GM12891 (cell line): ENCODE results near the gene CXCL6.

ENCODE experiments used
- DNase-seq: peaks from one replicate; pipeline ENCODE4 v3.0.0; 2011; ENCODE audit warnings: low spot score; ENCODE audit not compliant: insufficient read length
- FAIRE-seq: peaks from 2 replicates; lab custom pipeline; 2011; peaks lifted over from hg19 to GRCh38; lab: Jason Lieb, UNC
- PAX5 ChIP-seq: IDR thresholded peaks from 2 replicates; pipeline ENCODE4 v1.6.1; 2011; ENCODE audit warnings: low read length, moderate library complexity, mild to moderate bottlenecking; ENCODE audit not compliant: insufficient read depth, severe bottlenecking
- POLR2A ChIP-seq: IDR thresholded peaks from 2 replicates; pipeline ENCODE4 v1.6.1; 2011; ENCODE audit warnings: low read depth, low read length, control low read depth
- POLR2AphosphoS5 ChIP-seq: IDR thresholded peaks from 2 replicates; pipeline ENCODE4 v1.6.1; 2011; ENCODE audit warnings: low read depth, low read length, control low read depth
- POU2F2 ChIP-seq: IDR thresholded peaks from 2 replicates; pipeline ENCODE4 v1.6.1; 2011; ENCODE audit warnings: low read depth, mild to moderate bottlenecking, control low read depth, low read length, moderate library complexity
- SPI1 ChIP-seq: IDR thresholded peaks from 2 replicates; pipeline ENCODE4 v1.6.1; 2011; ENCODE audit warnings: low read depth, low read length, control low read depth
- TAF1 ChIP-seq: IDR thresholded peaks from 2 replicates; pipeline ENCODE4 v1.6.1; 2011; ENCODE audit warnings: low read depth, low read length, control low read depth

Gene CXCL6

GRCh38 chr4:73870768-73871167 is 34.3 kb downstream of the CXCL6 start:
- FAIRE-seq (no peak), DNase-seq (no peak)
- TF ChIP-seq SPI1: no peak
- TF ChIP-seq POLR2AphosphoS5: no peak
- no peak for TF ChIP-seq POU2F2
- TF ChIP-seq TAF1: no peak
- no peak for TF ChIP-seq POLR2A
- TF ChIP-seq PAX5: no peak

DNA sequence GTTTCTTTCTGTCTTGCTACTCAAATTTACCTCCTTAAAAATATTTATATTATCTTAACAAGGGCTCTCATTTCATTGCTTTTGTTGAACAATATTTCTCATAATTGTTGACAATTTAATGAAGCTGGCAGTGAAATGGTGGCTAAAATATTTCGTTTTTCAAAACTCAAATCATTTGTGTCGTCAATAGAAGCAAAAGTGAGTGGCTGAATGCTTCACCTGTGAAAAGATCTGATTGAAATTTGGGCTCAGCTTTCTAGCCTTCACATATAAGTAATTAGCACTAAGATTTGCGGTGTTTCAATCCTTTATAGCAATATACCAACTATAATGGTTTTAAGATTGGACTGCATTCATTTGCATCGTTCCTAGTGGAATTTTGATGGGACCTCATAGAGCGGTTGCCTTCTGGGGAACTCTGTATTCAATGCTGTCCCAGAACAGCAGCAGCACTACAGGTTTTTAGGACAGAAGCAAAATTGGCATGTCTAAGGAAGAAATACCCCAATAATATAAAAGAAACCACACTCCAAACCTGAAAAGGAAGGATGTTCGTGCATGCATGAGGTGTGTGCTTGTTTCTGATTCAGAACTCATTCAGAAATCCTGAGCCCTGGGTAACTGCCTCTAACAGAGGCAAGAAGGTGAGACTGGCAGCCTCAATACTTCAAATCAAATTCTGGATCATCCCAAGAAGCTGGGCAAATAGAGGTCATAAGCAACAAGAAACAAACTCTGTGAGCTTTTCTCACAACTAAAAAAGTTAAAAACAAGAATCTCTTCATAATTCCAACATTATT is 35.2 kb downstream of the CXCL6 start:
- DNase-seq (no peak), FAIRE-seq (no peak)
- TF ChIP-seq POLR2A (no peak), SPI1 (no peak), POU2F2 (no peak), POLR2AphosphoS5 (no peak), PAX5 (no peak), TAF1 (no peak)

- no peak for FAIRE-seq
- no peak for DNase-seq
- TF ChIP-seq POLR2A (no peak), POU2F2 (no peak), TAF1 (no peak), PAX5 (no peak), SPI1 (no peak), POLR2AphosphoS5 (no peak)
These were observed 36.0 kb downstream of the CXCL6 start for GRCh38 chr4:73872316-73873108.

DNA sequence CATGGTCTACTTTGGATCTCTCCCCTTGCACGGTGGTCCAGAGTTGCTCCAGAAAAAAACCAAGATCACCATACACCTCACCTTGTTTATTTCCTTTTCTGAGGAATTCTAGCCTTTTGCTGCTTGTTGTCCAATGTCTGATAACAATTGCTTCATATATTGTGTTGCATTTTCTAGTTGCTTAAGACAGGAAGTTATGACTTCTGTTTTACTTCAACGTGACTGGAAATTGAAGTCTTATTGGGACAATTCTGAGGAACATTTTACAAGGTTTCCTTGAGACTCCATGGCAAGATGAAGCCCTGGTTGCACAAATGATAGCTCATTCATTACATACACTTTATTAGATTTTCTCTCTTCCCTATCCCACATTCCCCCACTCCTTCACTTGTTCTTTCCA is 37.9 kb downstream of the CXCL6 start:
- DNase-seq: no peak
- TF ChIP-seq SPI1 (no peak), POLR2AphosphoS5 (no peak), POU2F2 (no peak), PAX5 (no peak), POLR2A (no peak), TAF1 (no peak)
- FAIRE-seq: no peak

DNA sequence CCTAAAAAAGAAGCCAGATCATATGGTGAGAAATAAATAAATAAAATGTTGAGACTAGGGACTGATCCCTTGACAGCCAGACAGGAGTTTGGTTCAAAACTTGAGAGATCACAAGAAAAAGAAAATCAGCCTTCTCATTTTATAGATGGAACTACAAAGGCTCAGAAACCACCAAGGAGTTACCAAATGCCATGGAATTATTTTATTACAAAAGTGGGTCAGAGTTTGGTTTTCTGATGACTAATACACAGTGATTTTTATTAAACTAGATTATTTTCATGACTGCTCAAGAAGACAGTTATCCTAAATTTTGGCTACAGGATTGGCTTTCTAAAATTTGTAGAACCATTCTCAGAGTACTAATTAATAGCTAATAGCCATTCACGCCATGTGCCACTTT is 38.9 kb downstream of the CXCL6 start:
- TF ChIP-seq PAX5 (no peak), SPI1 (no peak), POLR2AphosphoS5 (no peak), POLR2A (no peak), TAF1 (no peak), POU2F2 (no peak)
- FAIRE-seq (no peak), DNase-seq (no peak)

DNA sequence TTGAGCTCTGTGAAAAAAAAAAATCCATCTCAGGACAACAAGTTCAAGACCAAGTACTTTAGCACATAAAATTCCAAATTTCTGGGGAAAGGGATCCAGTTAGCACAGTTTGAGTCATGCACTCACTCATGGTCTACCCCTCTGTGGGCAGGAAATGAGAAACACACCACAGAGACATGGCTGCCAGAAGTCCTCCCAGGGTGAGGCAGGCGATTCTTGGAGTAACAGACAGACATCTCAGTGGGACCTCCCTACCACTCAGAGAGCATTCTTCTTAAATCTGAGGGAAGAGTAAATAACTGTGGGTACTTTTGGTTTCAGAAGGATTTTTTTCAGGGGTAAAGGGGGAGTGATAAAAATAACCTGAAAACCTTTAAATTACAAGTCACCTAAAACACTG is 46.8 kb downstream of the CXCL6 start:
- FAIRE-seq (no peak), DNase-seq (no peak)
- no peak for TF ChIP-seq SPI1
- no peak for TF ChIP-seq POLR2AphosphoS5
- TF ChIP-seq PAX5: no peak
- no peak for TF ChIP-seq TAF1
- no peak for TF ChIP-seq POLR2A
- no peak for TF ChIP-seq POU2F2

- TF ChIP-seq POLR2A: no peak
- TF ChIP-seq POU2F2: no peak
- no peak for TF ChIP-seq PAX5
- no peak for TF ChIP-seq POLR2AphosphoS5
- no peak for TF ChIP-seq TAF1
- TF ChIP-seq SPI1: no peak
- DNase-seq (no peak), FAIRE-seq (no peak)
These were observed 49.2 kb downstream of the CXCL6 start for GRCh38 chr4:73885574-73886267.
